Karpas-422 (cell line): ENCODE data around the gene NSMCE4A. TPM values are rescaled to one million over a fixed set of nuclear protein-coding genes. Genes with fewer than 3 reads are reported as not detected.
A peak's percentile ranks its signal among the peaks of the same experiment; 100 is the strongest.
"Not testable (repeated sequence)": the region's sequence is repeated elsewhere in the genome, so short reads cannot be mapped to it uniquely, and the experiment has no call there.

Source experiments
- DNase-seq: peaks from one replicate; pipeline ENCODE4 v3.0.0-alpha.2; 2015
- H2AFZ ChIP-seq: fragments of 200-600 bp; sonication (generic); 2 replicates; pipeline ENCODE4 v1.6.1; 2014; ENCODE audit warnings: antibody characterized with exemption, low read length, mixed read lengths
- H3K27ac ChIP-seq: fragments of 200-600 bp; sonication (generic); 2 replicates; pipeline ENCODE4 v1.5.1; 2014; ENCODE audit warnings: mild to moderate bottlenecking, low read length, moderate library complexity
- H3K27me3 ChIP-seq: fragments of 200-600 bp; sonication (generic); 2 replicates; pipeline ENCODE4 v1.6.1; 2014; ENCODE audit warnings: low read length, mixed read lengths
- H3K36me3 ChIP-seq: fragments of 200-600 bp; sonication (generic); 2 replicates; pipeline ENCODE4 v1.6.1; 2014; ENCODE audit warnings: low read length, mixed read lengths; ENCODE audit not compliant: insufficient read depth
- H3K4me1 ChIP-seq: fragments of 200-600 bp; sonication (generic); 2 replicates; pipeline ENCODE4 v1.6.1; 2014; ENCODE audit warnings: mild to moderate bottlenecking, low read length, mixed read lengths
- H3K4me2 ChIP-seq: fragments of 200-600 bp; sonication (generic); 2 replicates; pipeline ENCODE4 v1.6.1; 2014; ENCODE audit warnings: low read length, low read depth, mild to moderate bottlenecking; ENCODE audit not compliant: poor library complexity, severe bottlenecking
- H3K4me3 ChIP-seq: fragments of 200-600 bp; sonication (generic); 2 replicates; pipeline ENCODE4 v1.5.1; 2014; ENCODE audit warnings: mild to moderate bottlenecking, antibody characterized with exemption, low read length, mixed read lengths
- H3K79me2 ChIP-seq: fragments of 200-600 bp; sonication (generic); 2 replicates; pipeline ENCODE4 v1.6.1; 2014; ENCODE audit warnings: mild to moderate bottlenecking, low read length, mixed read lengths
- H3K9ac ChIP-seq: fragments of 200-600 bp; sonication (generic); 2 replicates; pipeline ENCODE4 v1.6.0; 2014; ENCODE audit warnings: low read length
- H3K9me2 ChIP-seq: fragments of 200-600 bp; sonication (generic), shearing (Covaris generic); replicated peaks from 2 replicates; pipeline ENCODE4 v1.6.0; 2014; ENCODE audit warnings: mild to moderate bottlenecking, low read length, moderate library complexity; ENCODE audit not compliant: insufficient read depth
- H3K9me3 ChIP-seq: fragments of 300-700, 200-600 bp; sonication (generic); 2 replicates; pipeline ENCODE4 v1.6.1; 2014; ENCODE audit warnings: low read length, mixed read lengths
- H4K20me1 ChIP-seq: fragments of 200-600 bp; sonication (generic); 2 replicates; pipeline ENCODE4 v1.6.1; 2014; ENCODE audit warnings: mild to moderate bottlenecking, antibody characterized with exemption, low read length, low read depth; ENCODE audit not compliant: insufficient read depth
- total RNA-seq: library from RNA; depleted of rRNA; stranded (reverse); fragments of >200 nt; shearing (Covaris generic); gene quantifications from 2 replicates; pipeline ENCODE4 v1.2.3, GENCODE V29; 2014; ENCODE audit warnings: low replicate concordance

NSMCE4A gene
- total RNA-seq, 1 experiment from 2014 or later, result 105 TPM

- DNase-seq, result no peak
- Histone ChIP-seq H3K9me3 (no peaks in the 10 kb centered on the region), H4K20me1 (no peaks in the 10 kb centered on the region), H3K27me3 (no peaks in the 10 kb centered on the region), H3K4me3 (no peak overlapping the region), H3K4me1 (no peaks in the 10 kb centered on the region), H3K27ac (no peak overlapping the region), H3K79me2 (no peaks in the 10 kb centered on the region), H3K4me2 (no peak overlapping the region), H3K9ac (no peak overlapping the region), H2AFZ (no peak overlapping the region), H3K36me3 (no peaks in the 10 kb centered on the region), H3K9me2 (no peaks in the 10 kb centered on the region)
Observed at GRCh38 chr10:121981346-121981745, 6.3 kb upstream of the NSMCE4A start.

- H3K27ac ChIP-seq, result no peak overlapping the region
- peaks cover 5% of the 10 kb centered on the region; the same call in 1 of the 2 replicates for H4K20me1 ChIP-seq
- H3K79me2 ChIP-seq, result peaks cover 16% of the 10 kb centered on the region
- no peak overlapping the region for H2AFZ ChIP-seq
- no peaks in the 10 kb centered on the region for H3K36me3 ChIP-seq
- H3K27me3 ChIP-seq, result no peaks in the 10 kb centered on the region
- peaks cover 8% of the 10 kb centered on the region for H3K4me1 ChIP-seq
- no peak overlapping the region for H3K9ac ChIP-seq
- no peak overlapping the region for H3K4me3 ChIP-seq
- H3K9me2 ChIP-seq, result no peaks in the 10 kb centered on the region
- no peak for DNase-seq
- no peak overlapping the region for H3K4me2 ChIP-seq
- 0 out of 2 replicates have a peak, but pooled peaks cover 3% of the 10 kb centered on the region for H3K9me3 ChIP-seq
Observed at GRCh38 chr10:121978511-121978910, 3.5 kb upstream of the NSMCE4A start.

GRCh38 chr10:121976607-121977006 lies 1.6 kb upstream of the NSMCE4A start:
- Histone ChIP-seq H3K4me2 (no peak overlapping the region), H3K9ac (no peak overlapping the region), H3K79me2 (peaks cover 35% of the 10 kb centered on the region), H2AFZ (no peak overlapping the region), H4K20me1 (peaks cover 9% of the 10 kb centered on the region; the same call in 1 of the 2 replicates), H3K27ac (no peak overlapping the region), H3K36me3 (peaks cover 6% of the 10 kb centered on the region; the same call in 1 of the 2 replicates), H3K27me3 (no peaks in the 10 kb centered on the region), H3K9me2 (no peaks in the 10 kb centered on the region), H3K4me3 (no peak overlapping the region), H3K9me3 (0 out of 2 replicates have a peak, but pooled peaks cover 3% of the 10 kb centered on the region), H3K4me1 (peaks cover 13% of the 10 kb centered on the region)
- DNase-seq, result no peak

- H3K9ac ChIP-seq, result peak overlapping the region; percentile 100
Observed at GRCh38 chr10:121975295-121976086, 474 bp upstream of the NSMCE4A start.

GRCh38 chr10:121974019-121974534 lies 940 bp downstream of the NSMCE4A start:
- Histone ChIP-seq H3K4me1 (peaks cover 13% of the 10 kb centered on the region), H3K79me2 (peaks cover 38% of the 10 kb centered on the region), H3K36me3 (peaks cover 13% of the 10 kb centered on the region; the same call in 1 of the 2 replicates), H3K4me2 (peak overlapping the region; percentile 87), H3K27me3 (no peaks in the 10 kb centered on the region), H3K4me3 (peak overlapping the region; percentile 96), H3K9ac (peak overlapping the region; percentile 100), H3K27ac (peak overlapping the region; percentile 88; the same call in 1 of the 2 replicates), H2AFZ (0 out of 2 replicates have a peak overlapping the region, but pooled peaks have one; percentile 16), H3K9me2 (no peaks in the 10 kb centered on the region), H3K9me3 (0 out of 2 replicates have a peak, but pooled peaks cover 3% of the 10 kb centered on the region), H4K20me1 (peaks cover 9% of the 10 kb centered on the region; the same call in 1 of the 2 replicates)
- no peak for DNase-seq

More at GRCh38 chr10:121975295-121976086, 474 bp upstream of the NSMCE4A start:
- H3K79me2 ChIP-seq, result peaks cover 38% of the 10 kb centered on the region
- H4K20me1 ChIP-seq, result peaks cover 9% of the 10 kb centered on the region; the same call in 1 of the 2 replicates
- H3K4me3 ChIP-seq, result peak overlapping the region; percentile 96
- peak overlapping the region; percentile 87 for H3K4me2 ChIP-seq
- H3K27me3 ChIP-seq, result no peaks in the 10 kb centered on the region
- H3K4me1 ChIP-seq, result peaks cover 13% of the 10 kb centered on the region
- peaks cover 12% of the 10 kb centered on the region; the same call in 1 of the 2 replicates for H3K36me3 ChIP-seq
- no peaks in the 10 kb centered on the region for H3K9me2 ChIP-seq
- peak overlapping the region; percentile 88; the same call in 1 of the 2 replicates for H3K27ac ChIP-seq
- H2AFZ ChIP-seq, result 0 out of 2 replicates have a peak overlapping the region, but pooled peaks have one; percentile 80
- 0 out of 2 replicates have a peak, but pooled peaks cover 3% of the 10 kb centered on the region for H3K9me3 ChIP-seq
- no peak for DNase-seq

GRCh38 chr10:121969086-121969485 lies 5.9 kb downstream of the NSMCE4A start:
- not testable (repeated sequence) for H3K27me3 ChIP-seq, H3K4me3 ChIP-seq, H3K4me2 ChIP-seq, H2AFZ ChIP-seq, H3K27ac ChIP-seq, H3K9ac ChIP-seq, H3K9me2 ChIP-seq, DNase-seq, H3K9me3 ChIP-seq, H4K20me1 ChIP-seq, H3K4me1 ChIP-seq
- Histone ChIP-seq H3K79me2 (peaks cover 30% of the 10 kb centered on the region), H3K36me3 (peaks cover 46% of the 10 kb centered on the region; the same call in 1 of the 2 replicates)

GRCh38 chr10:121965996-121966395 lies 9.0 kb downstream of the NSMCE4A start:
- H3K27me3 ChIP-seq, result no peaks in the 10 kb centered on the region
- no peak overlapping the region for H2AFZ ChIP-seq
- no peak overlapping the region for H3K4me3 ChIP-seq
- H3K79me2 ChIP-seq, result 0 out of 2 replicates have a peak, but pooled peaks cover 2% of the 10 kb centered on the region
- no peak overlapping the region for H3K27ac ChIP-seq
- DNase-seq, result no peak
- H3K9ac ChIP-seq, result no peak overlapping the region
- H3K4me1 ChIP-seq, result no peaks in the 10 kb centered on the region
- no peaks in the 10 kb centered on the region for H3K9me3 ChIP-seq
- no peaks in the 10 kb centered on the region for H3K9me2 ChIP-seq
- no peak overlapping the region for H3K4me2 ChIP-seq
- H4K20me1 ChIP-seq, result no peaks in the 10 kb centered on the region
- H3K36me3 ChIP-seq, result peaks cover 44% of the 10 kb centered on the region; the same call in 1 of the 2 replicates

GRCh38 chr10:121961456-121961855 lies 13.6 kb downstream of the NSMCE4A start:
- Histone ChIP-seq H4K20me1 (no peaks in the 10 kb centered on the region), H3K4me1 (no peaks in the 10 kb centered on the region), H3K4me3 (no peak overlapping the region), H3K79me2 (no peaks in the 10 kb centered on the region), H2AFZ (no peak overlapping the region), H3K27me3 (no peaks in the 10 kb centered on the region), H3K4me2 (no peak overlapping the region), H3K9me2 (no peaks in the 10 kb centered on the region), H3K9me3 (no peaks in the 10 kb centered on the region), H3K9ac (no peak overlapping the region), H3K36me3 (peaks cover 49% of the 10 kb centered on the region), H3K27ac (no peak overlapping the region)
- no peak for DNase-seq
